Limb (tissue), 2 donors: Measurements from ENCODE around the gene OVCH1.
A peak's percentile ranks its signal among the peaks of the same experiment; 100 is the strongest.

Experiments
- DNase-seq, 2 donors: peaks; one replicate each; pipeline ENCODE4 v3.0.0-alpha.2; 2016; ENCODE audit errors: extremely low spot score in 2 of 2

Gene OVCH1

GRCh38 chr12:29497588-29497987 lies at the start of gene OVCH1:
Gene OVCH1, minus strand, starts transcription at chr12:29497686. Its CDS starts 0 bp downstream, at chr12:29497686.
- no peak for DNase-seq

GRCh38 chr12:29547151-29547632 lies 49.7 kb upstream of the OVCH1 start:
- DNase-seq, result no peak

- DNase-seq, result no peak
Observed at GRCh38 chr12:29546000-29546399, 48.5 kb upstream of the OVCH1 start.

DNA sequence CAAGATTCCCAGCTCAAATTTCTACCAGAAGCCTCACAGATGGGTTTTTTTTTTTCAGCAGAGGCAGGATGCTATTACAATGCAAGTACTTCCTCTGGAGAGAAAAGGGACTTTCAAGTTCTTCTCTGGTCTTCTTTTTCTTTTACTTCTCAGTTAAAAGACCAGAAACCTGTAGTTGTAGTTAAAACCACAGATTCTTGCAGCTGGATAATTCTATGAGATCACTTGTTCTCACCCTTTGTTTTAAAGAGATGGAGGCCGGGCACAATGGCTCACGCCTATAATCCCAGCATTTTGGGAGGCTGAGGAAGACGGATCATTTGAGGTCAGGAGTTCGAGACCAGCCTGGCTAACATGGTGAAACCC lies 47.6 kb upstream of the OVCH1 start:
- DNase-seq, result no peak

GRCh38 chr12:29544428-29545101 lies 47.1 kb upstream of the OVCH1 start:
- DNase-seq, result no peak

- DNase-seq, result no peak
Observed at GRCh38 chr12:29543036-29543435, 45.5 kb upstream of the OVCH1 start.

- no peak for DNase-seq
Observed at GRCh38 chr12:29537298-29537697, 39.8 kb upstream of the OVCH1 start.

DNA sequence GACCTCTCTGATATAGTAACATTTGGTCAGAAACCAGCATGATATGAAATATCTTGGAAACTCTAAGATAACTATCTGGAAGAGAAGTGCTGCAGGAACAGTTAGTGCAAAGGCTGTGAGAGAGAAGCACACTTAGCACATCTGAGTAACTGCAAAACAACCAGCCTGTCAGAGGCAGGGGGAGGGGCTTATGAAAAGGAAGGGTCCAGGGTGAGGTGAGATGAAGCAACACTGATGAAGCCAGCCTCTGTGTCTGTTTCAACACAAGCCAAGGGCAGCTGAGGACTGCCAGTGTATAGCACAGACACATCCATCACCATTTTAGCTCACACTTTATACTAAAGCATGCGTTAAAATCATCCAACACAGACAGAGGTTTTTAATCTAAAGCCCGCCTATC lies 37.4 kb upstream of the OVCH1 start:
- no peak for DNase-seq

DNA sequence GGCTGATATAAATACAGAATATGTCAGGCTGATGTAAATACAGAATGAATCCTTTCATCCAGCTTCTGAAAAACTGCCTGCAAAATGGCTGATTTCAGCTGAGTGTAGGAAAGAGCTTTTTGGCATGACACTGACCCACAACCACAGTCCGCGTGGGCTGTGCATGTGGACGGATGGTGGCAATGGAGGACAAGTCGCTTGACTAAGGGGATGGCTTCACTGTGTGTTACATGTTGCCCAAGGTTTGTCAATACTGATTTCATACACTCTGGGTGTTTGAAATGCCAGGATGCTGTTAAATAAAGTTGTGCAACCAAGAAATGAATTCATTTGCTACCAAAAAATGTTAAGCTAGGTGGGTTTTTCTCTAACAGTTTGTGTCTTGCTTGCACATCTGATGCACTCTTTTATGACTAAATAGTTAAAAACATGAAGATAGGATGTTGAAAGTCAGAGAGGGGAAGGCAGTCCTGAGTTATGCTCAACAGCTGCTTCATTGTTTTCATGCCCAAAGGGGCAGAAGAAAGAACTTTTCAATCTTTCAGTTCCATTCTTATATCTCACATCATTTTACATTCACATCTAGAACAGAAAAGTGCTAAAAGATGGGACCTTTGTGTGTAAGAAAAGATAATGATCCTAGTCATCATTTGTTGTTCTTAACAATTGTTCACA lies 36.5 kb upstream of the OVCH1 start:
- no peak for DNase-seq

GRCh38 chr12:29531471-29531870 lies 34.0 kb upstream of the OVCH1 start:
- no peak for DNase-seq

DNA sequence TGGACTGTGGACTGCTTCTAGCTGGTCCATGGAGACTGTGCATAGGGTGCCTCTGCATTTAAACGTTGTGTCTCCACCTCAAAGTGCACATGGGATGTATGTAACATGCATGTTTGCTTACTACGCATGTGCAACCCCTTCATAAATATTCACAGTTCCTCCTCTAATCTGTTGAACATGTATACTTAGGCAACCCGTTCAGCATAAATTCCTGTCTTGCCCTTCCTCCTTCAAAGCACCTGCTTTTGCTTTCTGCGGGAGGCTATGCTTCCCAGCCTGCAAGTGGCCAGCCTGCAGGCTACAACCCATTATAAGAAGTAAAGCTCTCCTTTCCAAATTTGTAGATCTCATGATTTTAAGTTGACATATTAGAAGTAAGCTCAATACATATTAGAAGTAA lies 33.0 kb upstream of the OVCH1 start:
- no peak for DNase-seq

- no peak for DNase-seq
Observed at GRCh38 chr12:29528161-29528560, 30.7 kb upstream of the OVCH1 start.

DNA sequence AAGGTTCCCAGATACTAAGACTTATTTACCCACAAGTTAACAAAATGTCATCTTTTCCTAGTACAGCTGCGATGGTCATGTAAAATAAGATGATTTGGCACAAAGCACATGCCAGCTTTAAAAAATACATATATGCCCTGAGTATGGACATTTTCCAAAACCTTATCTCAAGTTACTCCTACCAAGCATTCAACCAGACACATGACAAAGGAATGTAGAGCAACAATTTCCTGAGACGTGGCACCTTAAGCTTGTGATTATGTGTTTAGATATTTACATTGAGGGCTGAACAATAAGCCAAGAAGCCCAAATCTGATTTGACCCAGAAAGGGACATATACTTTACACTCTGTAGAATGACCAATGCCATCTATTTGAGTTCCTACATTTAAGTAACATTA lies 24.5 kb upstream of the OVCH1 start:
- DNase-seq, result no peak

- DNase-seq, result peak; percentile 41 to 75
Observed at GRCh38 chr12:29519585-29520182, 22.2 kb upstream of the OVCH1 start.

DNA sequence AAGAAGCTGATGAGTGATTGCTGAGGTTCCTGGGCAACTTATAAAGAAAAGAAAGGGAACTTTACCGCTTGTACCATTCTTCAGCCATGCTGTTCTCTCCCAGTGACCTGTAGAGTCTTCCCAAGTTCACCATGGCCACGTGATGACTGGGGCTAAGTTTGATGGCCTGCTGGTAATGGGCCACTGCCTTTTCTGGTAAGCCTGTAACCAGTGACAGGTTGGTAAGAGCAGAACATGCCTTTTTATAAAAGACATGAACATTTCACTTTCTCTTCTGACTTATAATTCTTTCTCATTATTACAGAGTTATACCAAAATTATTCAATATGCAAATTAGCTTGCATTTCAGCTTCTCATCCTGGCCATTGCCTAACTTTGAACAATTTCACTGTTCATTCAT lies 20.9 kb upstream of the OVCH1 start:
- no peak for DNase-seq

DNA sequence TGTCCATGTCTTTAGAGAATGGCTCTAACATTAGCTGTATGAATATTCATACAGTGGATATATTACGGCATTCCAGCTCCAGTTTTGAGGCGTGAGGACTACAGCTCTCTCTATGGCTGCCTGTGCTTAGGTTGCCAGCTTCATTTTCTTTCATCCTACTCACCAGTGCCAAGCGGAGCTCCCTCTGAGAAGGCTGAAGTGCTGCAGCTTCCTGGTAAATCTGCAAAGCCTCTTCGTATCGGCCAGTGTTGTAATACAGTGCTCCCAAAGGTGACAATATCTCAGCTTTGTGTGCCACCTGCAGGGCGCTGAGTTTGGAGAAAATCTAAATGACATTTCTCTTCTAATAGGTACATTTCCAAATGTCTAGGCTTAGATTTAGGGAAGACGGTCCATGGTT lies 19.8 kb upstream of the OVCH1 start:
- no peak for DNase-seq

DNA sequence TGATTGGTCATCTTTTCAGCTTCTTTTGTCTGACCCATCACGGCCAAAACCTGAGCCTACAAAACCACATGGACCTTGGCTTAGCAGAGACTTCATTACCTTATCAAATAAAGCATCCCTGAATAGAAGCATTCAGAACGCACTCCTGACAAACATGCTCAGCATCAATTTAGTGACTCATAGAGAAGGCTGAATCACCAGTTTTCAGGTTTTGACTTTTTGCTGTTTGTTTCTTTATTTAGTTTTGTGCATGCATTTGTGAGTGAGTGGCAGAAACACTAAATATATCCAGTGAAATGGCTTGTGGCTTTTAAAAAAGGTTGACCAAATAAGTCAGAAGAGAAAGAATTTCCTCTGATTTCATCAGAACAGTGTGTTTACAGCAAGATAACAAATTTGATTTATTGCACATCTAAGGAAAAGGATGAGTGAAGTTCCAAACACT lies 19.0 kb upstream of the OVCH1 start:
- DNase-seq, result no peak

DNA sequence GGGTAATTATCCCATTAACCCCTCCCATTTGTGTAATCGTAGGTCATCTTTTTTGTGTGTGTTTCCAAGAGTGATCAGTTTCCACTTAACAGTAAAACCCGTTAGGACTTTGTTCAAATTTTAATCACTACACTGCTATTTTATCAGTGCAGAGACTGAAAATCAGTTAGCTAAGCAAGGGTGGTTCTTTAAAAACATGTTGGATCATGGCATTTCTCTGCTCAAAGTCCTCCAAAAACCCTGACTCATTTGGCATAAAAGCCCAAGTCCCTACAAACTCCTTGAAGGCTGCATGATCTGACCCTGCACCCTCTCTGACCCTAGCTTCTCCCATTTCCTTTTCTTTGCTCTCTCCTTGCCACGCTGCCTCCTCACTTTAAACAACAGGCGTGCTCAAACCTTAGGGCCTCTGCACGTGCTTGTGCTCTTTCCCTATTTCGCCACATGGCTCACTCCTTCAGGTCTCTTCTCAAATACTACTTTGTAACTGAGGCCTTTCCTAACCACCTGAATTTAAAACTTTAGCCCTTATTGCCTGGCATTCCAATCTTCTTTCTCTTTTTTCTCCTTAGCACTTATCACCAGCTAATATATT lies 13.2 kb upstream of the OVCH1 start:
- no peak for DNase-seq

DNA sequence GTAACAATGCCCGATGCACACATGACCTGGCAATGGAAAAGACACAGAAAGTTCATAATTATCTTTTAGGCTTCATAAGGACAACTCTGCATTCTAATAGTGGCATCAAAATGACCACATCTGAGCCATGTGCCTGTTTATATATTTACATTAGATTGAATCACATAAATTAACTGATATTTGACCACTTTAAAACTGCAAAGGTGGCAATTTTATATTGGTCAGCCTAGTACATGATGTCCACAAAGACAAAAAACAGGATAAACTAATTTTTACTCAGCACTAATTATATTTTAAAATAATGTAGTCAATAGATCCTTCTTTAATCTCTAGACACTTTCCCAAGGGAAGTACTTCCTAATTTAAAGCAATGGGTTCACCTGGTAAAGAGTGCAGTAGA lies 12.0 kb upstream of the OVCH1 start:
- no peak for DNase-seq

DNA sequence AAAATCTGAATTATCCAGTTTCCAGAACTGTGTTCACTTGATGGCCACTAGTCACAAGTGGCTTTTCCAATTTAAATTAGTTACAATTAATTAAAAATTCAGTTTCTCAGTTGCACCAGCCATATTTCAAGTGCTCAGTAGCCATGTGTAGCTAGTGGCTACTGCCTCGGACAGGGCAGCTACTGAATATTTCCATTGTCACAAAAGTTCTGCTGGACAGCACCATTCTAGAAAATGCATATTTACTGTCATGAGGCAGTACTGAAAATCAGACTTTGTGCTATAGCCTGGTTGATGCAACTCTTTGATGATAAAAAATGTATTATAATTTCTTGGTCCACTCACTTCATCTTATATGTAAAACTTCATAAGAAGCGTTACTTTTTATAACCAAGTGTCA lies 11.5 kb upstream of the OVCH1 start:
- no peak for DNase-seq

DNA sequence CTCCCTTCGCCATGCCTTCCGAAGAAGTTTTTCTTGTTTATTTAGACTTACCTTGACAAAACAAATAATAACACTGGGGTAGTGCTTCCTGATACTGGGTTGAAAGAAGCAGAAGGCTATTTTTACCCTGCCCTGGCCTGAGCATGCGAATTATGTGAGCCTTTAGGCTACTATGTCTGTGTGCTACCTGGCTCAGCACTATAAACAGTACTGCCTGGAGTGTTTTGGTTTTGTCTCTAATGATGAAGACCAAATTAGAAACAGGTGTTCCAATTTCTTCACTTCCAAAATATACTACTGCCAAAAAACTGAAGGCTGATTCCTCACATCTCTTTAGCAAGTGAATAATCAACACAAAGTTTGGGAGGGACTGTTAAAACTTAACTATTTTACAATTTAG lies 7.6 kb upstream of the OVCH1 start:
- no peak for DNase-seq

GRCh38 chr12:29503283-29503682 lies 5.8 kb upstream of the OVCH1 start:
- DNase-seq, result no peak
